A204.1 (cell line): ENCODE measurements around the gene UPK1A.
A peak's percentile ranks its signal among the peaks of the same experiment; 100 is the strongest.

Experiments used
- FAIRE-seq: peaks from 2 replicates; lab custom pipeline; 2012; peaks lifted over from hg19 to GRCh38; lab: Jason Lieb, UNC

UPK1A gene

GRCh38 chr19:35693422-35693821, 27.1 kb downstream of the UPK1A start:
- FAIRE-seq, result no peak

- FAIRE-seq, result peak; percentile 57
Measured at GRCh38 chr19:35693835-35694599, 27.7 kb downstream of the UPK1A start.

GRCh38 chr19:35695895-35696422, 29.6 kb downstream of the UPK1A start:
- no peak for FAIRE-seq

GRCh38 chr19:35696835-35697234, 30.5 kb downstream of the UPK1A start:
- FAIRE-seq, result no peak

GRCh38 chr19:35702223-35703012, 36.1 kb downstream of the UPK1A start:
- peak; percentile 96 for FAIRE-seq

GRCh38 chr19:35703343-35703742, 37.0 kb downstream of the UPK1A start:
- FAIRE-seq, result no peak

GRCh38 chr19:35704218-35704617, 37.9 kb downstream of the UPK1A start, which contains the start of gene ZBTB32:
TSS of gene ZBTB32 (plus strand) at chr19:35704558. CDS start at chr19:35714627, 10,069 bp downstream.
- no peak for FAIRE-seq

GRCh38 chr19:35708391-35708790, 42.1 kb downstream of the UPK1A start:
- no peak for FAIRE-seq

- FAIRE-seq, result no peak
Measured at GRCh38 chr19:35710784-35711723, 44.7 kb downstream of the UPK1A start.

- FAIRE-seq, result no peak
Measured at GRCh38 chr19:35712567-35713505, 46.5 kb downstream of the UPK1A start.

- no peak for FAIRE-seq
Measured at GRCh38 chr19:35713506-35713850, 47.2 kb downstream of the UPK1A start.

- no peak for FAIRE-seq
Measured at GRCh38 chr19:35713904-35714495, 47.7 kb downstream of the UPK1A start.

GRCh38 chr19:35714601-35715354, 48.5 kb downstream of the UPK1A start:
- no peak for FAIRE-seq

GRCh38 chr19:35715355-35715809, 49.1 kb downstream of the UPK1A start:
- no peak for FAIRE-seq

GRCh38 chr19:35715981-35716800, 49.9 kb downstream of the UPK1A start:
- no peak for FAIRE-seq

- no peak for FAIRE-seq
Measured at GRCh38 chr19:35716801-35717664, 50.7 kb downstream of the UPK1A start.

GRCh38 chr19:35717665-35718344, 51.5 kb downstream of the UPK1A start, which contains the start of gene KMT2B:
TSS of gene KMT2B (plus strand) at chr19:35718003. CDS start at chr19:35718019, 16 bp downstream.
- FAIRE-seq, result no peak
